MCF 10A (cell line): Measurements from ENCODE around the gene KLHL8. TPM values are rescaled to one million over a fixed set of nuclear protein-coding genes. Genes with fewer than 3 reads are reported as not detected.

Source experiments
- BruUV-seq: library from RNA; stranded (reverse); fragments of 400-500 nt; replicated peaks from 2 replicates; lab custom pipeline; 2021; lab: Mats Ljungman, UMichigan
- CTCF ChIA-PET: fragments of 300-600 bp; sonication (Branson Sonifier 250); formaldehyde crosslinking; extraction: SDS; loops from one replicate; lab custom pipeline; 2021; ENCODE audit warnings: antibody characterized with exemption, inconsistent platforms; lab: Yijun Ruan, JAX
- POLR2A ChIA-PET: fragments of 300-600, 350-650 bp; sonication (Branson Sonifier 250); formaldehyde crosslinking; extraction: SDS; loops from one replicate; lab custom pipeline; 2020; ENCODE audit warnings: antibody characterized with exemption, inconsistent platforms; lab: Yijun Ruan, JAX
- DNase-seq: peaks from one replicate; pipeline ENCODE4 v3.0.0-alpha.2; 2018; ENCODE audit not compliant: unreplicated experiment
- H3K27ac Mint-ChIP-seq: one replicate; pipeline ENCODE4 v1.8.0; 2022; ENCODE audit warnings: mild to moderate bottlenecking, low read depth, mixed read lengths; ENCODE audit not compliant: unreplicated experiment
- H3K27me3 Mint-ChIP-seq: one replicate; pipeline ENCODE4 v1.8.0; 2022; ENCODE audit warnings: mixed read lengths; ENCODE audit not compliant: insufficient read depth, unreplicated experiment
- H3K36me3 Mint-ChIP-seq: one replicate; pipeline ENCODE4 v1.8.0; 2022; ENCODE audit warnings: mild to moderate bottlenecking, moderate library complexity, mixed read lengths; ENCODE audit not compliant: insufficient read depth, unreplicated experiment
- H3K4me1 Mint-ChIP-seq: one replicate; pipeline ENCODE4 v1.8.0; 2022; ENCODE audit warnings: mixed read lengths; ENCODE audit not compliant: insufficient read depth, unreplicated experiment
- H3K4me3 Mint-ChIP-seq: one replicate; pipeline ENCODE4 v1.8.0; 2022; ENCODE audit warnings: mild to moderate bottlenecking, moderate library complexity, mixed read lengths; ENCODE audit not compliant: unreplicated experiment
- H3K9me3 Mint-ChIP-seq: one replicate; pipeline ENCODE4 v1.8.0; 2022; ENCODE audit warnings: mixed read lengths; ENCODE audit not compliant: unreplicated experiment
- CTCF ChIP-seq: fragments of 200-600 bp; IDR thresholded peaks from one replicate; pipeline ENCODE4 v1.8.0; 2022; ENCODE audit warnings: antibody characterized with exemption, mild to moderate bottlenecking; ENCODE audit not compliant: unreplicated experiment
- intact Hi-C: fragments of 100-400 bp; cut with micrococcal nuclease; formaldehyde crosslinking; loops from 2 replicates; pipeline ENCODE4 v1.14.1; 2022
- total RNA-seq: library from RNA; stranded (reverse); gene quantifications from 2 replicates; pipeline ENCODE4 v1.2.3, GENCODE V29; 2022

The KLHL8 gene
- total RNA-seq, 1 experiment from 2014 or later = 14.9 TPM

DNA sequence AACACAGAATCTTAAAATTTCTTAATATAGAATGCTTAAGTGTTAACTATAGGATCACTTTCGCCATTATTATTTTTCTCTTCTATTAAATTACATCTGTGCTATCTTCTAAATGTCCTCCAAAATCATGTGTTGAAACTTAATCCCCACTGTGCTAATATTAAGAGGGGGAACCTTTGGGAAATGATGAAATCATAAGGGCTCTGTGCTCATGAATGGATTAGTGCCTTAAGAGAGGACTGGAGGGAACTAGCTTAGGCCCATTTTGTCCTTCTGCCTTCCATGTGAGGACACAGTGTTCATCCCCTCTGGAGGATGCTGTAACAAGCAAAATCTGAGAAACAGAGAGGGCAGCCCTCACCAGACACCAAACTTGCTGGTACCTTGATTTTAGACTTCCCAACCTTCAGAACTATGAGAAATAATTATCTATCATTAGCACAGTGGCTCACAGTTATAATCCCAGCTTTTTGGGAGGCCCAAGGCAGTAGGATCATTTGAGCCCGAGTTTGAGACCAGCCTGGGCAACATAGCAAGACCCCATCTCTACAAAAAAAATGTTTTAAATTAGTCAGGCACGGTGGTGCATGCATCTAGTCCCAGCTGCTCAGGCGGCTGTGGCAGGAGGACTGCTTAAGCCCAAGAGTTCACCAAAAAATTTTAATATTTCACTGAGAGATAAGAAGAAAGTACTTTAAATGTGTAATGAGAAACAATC lies 26.3 kb downstream of the KLHL8 start:
- ChIA-PET CTCF (interaction anchor here (0.9 kb wide), 1 partner anchor 44 kb away, joined by 3 read pairs; no protein-coding TSS in a partner anchor), POLR2A (no interaction called here)
- BruUV-seq = no TSS peak
- Mint-ChIP-seq H3K4me3 (no peak overlapping the region), H3K4me1 (no peaks in the 10 kb centered on the region), H3K27me3 (no peaks in the 10 kb centered on the region), H3K9me3 (no peaks in the 10 kb centered on the region), H3K36me3 (no peaks in the 10 kb centered on the region), H3K27ac (no peak overlapping the region)
- no peak for TF ChIP-seq CTCF
- no peak for DNase-seq
- intact Hi-C loops = no loop called here

GRCh38 chr4:87192145-87192919 lies 28.1 kb downstream of the KLHL8 start:
- Mint-ChIP-seq H3K36me3 (no peaks in the 10 kb centered on the region), H3K27ac (no peak overlapping the region), H3K27me3 (no peaks in the 10 kb centered on the region), H3K4me3 (no peak overlapping the region), H3K4me1 (no peaks in the 10 kb centered on the region), H3K9me3 (no peaks in the 10 kb centered on the region)
- no peak for TF ChIP-seq CTCF
- ChIA-PET POLR2A (no interaction called here), CTCF (interaction anchor here (0.6 to 0.8 kb wide), 2 partner anchors 7 to 78 kb away, joined by 4 read pairs; no protein-coding TSS in a partner anchor)
- no peak for DNase-seq
- intact Hi-C loops = no loop called here
- BruUV-seq = no TSS peak

- H3K9me3 Mint-ChIP-seq = no peaks in the 10 kb centered on the region
- intact Hi-C loops = no loop called here
- H3K4me3 Mint-ChIP-seq = no peak overlapping the region
- BruUV-seq = no TSS peak
- no peaks in the 10 kb centered on the region for H3K27me3 Mint-ChIP-seq
- peak; percentile 33 for DNase-seq
- CTCF ChIA-PET = interaction anchor here (0.6 to 3.7 kb wide), 4 partner anchors 23 to 39 kb away, joined by 3 to 11 read pairs (median 3); no protein-coding TSS in a partner anchor
- no peaks in the 10 kb centered on the region for H3K4me1 Mint-ChIP-seq
- no peaks in the 10 kb centered on the region for H3K36me3 Mint-ChIP-seq
- H3K27ac Mint-ChIP-seq = no peak overlapping the region
- POLR2A ChIA-PET = no interaction called here
- no peak for TF ChIP-seq CTCF
Measured at GRCh38 chr4:87188932-87189331, 31.5 kb downstream of the KLHL8 start.

DNA sequence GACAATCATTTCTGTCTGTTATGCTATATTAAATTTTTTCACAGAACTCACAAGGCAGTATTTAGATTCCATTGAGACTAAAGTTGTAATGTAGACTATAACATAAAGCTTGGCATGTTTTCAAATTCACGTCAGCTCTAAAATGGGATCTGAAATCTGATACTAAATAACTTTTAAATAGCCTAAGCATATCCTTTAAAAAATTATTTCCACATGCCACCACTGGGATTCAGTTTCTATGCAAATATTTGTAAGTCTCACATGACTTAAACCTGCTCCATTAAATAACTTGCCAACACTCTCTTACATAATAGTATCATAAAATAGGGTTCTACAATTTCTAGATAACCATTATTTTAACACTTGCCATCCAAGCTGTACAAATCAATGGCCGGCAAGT lies 32.4 kb downstream of the KLHL8 start:
- intact Hi-C loops = no loop called here
- Mint-ChIP-seq H3K4me1 (no peaks in the 10 kb centered on the region), H3K27ac (no peak overlapping the region), H3K4me3 (no peak overlapping the region), H3K9me3 (no peaks in the 10 kb centered on the region), H3K27me3 (no peaks in the 10 kb centered on the region), H3K36me3 (no peaks in the 10 kb centered on the region)
- ChIA-PET POLR2A (no interaction called here), CTCF (interaction anchor here (0.9 to 3.7 kb wide), 3 partner anchors 32 to 38 kb away, joined by 3 to 11 read pairs (median 5); no protein-coding TSS in a partner anchor)
- peak; percentile 18 for DNase-seq
- BruUV-seq = no TSS peak
- TF ChIP-seq CTCF = no peak
